Gastroesophageal sphincter (tissue), 3 donors: Measurements from ENCODE around the gene AKT3.

ENCODE experiments used
- CTCF ChIP-seq, 4 experiments: fragments of 200-600 bp in 2 of 4; fragments of 450-650 bp in 2 of 4; sonication (generic) in 1 of 4; IDR thresholded peaks; one replicate each; pipeline ENCODE4 v1.5.1; 2017 to 2019; ENCODE audit warnings: antibody characterized with exemption in 4 of 4, mild to moderate bottlenecking in 2 of 4, moderate library complexity in 2 of 4
- EP300 ChIP-seq: sonication (generic); formaldehyde crosslinking; IDR thresholded peaks from one replicate; pipeline ENCODE4 v1.6.1; 2017; ENCODE audit warnings: antibody characterized with exemption, mild to moderate bottlenecking
- POLR2A ChIP-seq, 2 donors: fragments of 450-650 bp; IDR thresholded peaks; one replicate each; pipeline ENCODE4 v1.6.1; 2017; ENCODE audit warnings: antibody characterized with exemption in 2 of 2, mild to moderate bottlenecking in 2 of 2, moderate library complexity in 1 of 2
- POLR2AphosphoS5 ChIP-seq: sonication (generic); formaldehyde crosslinking; IDR thresholded peaks from one replicate; pipeline ENCODE4 v1.6.1; 2017; ENCODE audit warnings: antibody characterized with exemption

GRCh38 chr1:243499248-243499647, 350.8 kb downstream of the AKT3 start:
- TF ChIP-seq POLR2AphosphoS5 (no peak), CTCF (IDR thresholded peaks at IDR 0.05) (no peak), POLR2A (IDR thresholded peaks at IDR 0.05) (no peak), EP300 (no peak)
